ENCODE results near the gene CDK5. TPM values are rescaled to one million over a fixed set of nuclear protein-coding genes. Genes with fewer than 3 reads are reported as not detected.

Gene CDK5
- total RNA-seq, 1 donor from 2014 or later = 27.0 TPM

DNA sequence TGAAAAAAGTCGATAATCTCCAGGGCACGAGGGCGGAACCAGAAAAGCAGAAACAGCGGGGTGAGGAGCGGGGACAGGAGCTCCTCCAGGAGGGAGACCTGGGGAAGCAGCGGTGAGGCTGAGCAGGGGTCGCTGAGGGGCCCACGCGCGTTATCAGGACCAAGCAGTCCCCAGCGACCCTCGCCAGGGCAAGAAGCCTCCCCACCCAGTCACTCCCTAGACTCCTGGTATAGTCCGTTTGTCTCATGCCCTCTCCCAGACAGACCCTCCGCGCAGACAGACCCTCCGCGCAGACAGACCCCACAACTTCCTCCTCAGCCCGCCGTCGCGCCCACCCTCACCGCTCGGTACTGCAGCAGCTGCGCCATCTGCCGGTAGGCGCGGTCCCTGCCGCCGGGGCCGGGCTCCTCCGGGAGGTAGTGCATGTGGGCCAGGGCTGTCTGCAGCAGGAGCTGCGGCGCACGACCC lies 39.7 kb downstream of the CDK5 start:
- no peak for DNase-seq (ENCODE audit: low read depth)
- peaks cover 54% of the 10 kb centered on the region for H3K27me3 ChIP-seq (ENCODE audit: control insufficient read depth, insufficient read depth, low read length)
- no peak overlapping the region for H3K4me3 ChIP-seq (ENCODE audit: low read depth, low read length)
- no peaks in the 10 kb centered on the region for H3K36me3 ChIP-seq (ENCODE audit: control insufficient read depth, insufficient read depth, low read length)
- TF ChIP-seq, protein P1, sequence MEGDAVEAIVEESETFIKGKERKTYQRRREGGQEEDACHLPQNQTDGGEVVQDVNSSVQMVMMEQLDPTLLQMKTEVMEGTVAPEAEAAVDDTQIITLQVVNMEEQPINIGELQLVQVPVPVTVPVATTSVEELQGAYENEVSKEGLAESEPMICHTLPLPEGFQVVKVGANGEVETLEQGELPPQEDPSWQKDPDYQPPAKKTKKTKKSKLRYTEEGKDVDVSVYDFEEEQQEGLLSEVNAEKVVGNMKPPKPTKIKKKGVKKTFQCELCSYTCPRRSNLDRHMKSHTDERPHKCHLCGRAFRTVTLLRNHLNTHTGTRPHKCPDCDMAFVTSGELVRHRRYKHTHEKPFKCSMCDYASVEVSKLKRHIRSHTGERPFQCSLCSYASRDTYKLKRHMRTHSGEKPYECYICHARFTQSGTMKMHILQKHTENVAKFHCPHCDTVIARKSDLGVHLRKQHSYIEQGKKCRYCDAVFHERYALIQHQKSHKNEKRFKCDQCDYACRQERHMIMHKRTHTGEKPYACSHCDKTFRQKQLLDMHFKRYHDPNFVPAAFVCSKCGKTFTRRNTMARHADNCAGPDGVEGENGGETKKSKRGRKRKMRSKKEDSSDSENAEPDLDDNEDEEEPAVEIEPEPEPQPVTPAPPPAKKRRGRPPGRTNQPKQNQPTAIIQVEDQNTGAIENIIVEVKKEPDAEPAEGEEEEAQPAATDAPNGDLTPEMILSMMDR (IDR thresholded peaks at IDR 0.05; ENCODE audit: insufficient read depth, low read length, poor library complexity, severe bottlenecking) = peak; percentile 95

DNA sequence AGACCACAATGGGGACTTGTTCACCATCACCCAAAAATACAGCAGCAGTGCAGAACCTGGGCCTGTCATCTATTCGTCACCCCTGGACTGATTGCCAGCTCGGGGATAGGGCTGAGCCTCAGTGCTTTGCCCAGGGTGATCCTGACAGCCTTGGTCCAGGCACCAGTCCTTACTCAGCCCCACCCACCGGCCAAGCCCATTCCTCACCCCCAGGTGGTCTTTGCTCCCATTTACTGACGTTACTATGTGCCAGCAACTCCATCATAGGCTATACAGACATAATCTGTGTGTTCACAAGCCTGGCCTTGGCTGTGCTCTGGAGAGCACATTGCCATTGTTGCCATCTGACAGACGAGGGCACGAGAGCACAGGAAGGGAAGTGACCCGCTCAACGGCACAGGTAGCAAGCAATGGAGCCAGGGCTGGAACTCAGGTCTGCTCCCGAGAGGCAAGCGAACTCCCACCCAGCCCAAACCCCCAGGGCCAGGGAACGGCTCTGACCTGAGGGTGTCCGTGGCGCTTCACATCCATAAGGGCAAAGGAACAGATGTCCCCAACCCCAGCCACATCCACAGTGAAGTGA lies 40.2 kb downstream of the CDK5 start:
- Histone ChIP-seq H3K36me3 (ENCODE audit: control insufficient read depth, insufficient read depth, low read length) (no peaks in the 10 kb centered on the region), H3K27me3 (ENCODE audit: control insufficient read depth, insufficient read depth, low read length) (peaks cover 60% of the 10 kb centered on the region), H3K4me3 (ENCODE audit: low read depth, low read length) (no peak overlapping the region)
- DNase-seq (ENCODE audit: low read depth) = no peak
- TF ChIP-seq, protein P1 (IDR thresholded peaks at IDR 0.05; ENCODE audit: insufficient read depth, low read length, poor library complexity, severe bottlenecking) = no peak

DNA sequence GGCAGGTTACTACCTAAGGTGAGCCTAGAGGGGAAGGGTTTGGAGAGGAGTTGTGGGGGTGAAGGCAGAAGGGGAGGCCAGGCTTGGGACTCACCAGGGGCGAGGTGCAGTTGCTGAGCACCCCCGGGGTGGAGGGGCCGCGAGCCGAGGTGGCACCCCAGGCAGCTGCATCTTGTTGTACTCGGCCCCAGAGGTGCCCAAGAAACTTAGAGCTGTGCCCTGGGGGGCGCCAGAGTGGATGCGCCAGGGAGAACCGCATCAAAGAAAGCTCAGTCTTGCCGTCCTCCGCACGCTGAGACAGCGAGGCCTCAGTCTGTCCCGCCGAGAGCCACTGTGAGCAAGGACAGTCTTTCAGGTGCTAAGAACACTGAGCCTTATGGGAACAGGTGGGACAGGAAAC lies 40.8 kb downstream of the CDK5 start:
- H3K4me3 ChIP-seq (ENCODE audit: low read depth, low read length) = no peak overlapping the region
- DNase-seq (ENCODE audit: low read depth) = no peak
- TF ChIP-seq, protein P1 (IDR thresholded peaks at IDR 0.05; ENCODE audit: insufficient read depth, low read length, poor library complexity, severe bottlenecking) = no peak
- H3K27me3 ChIP-seq (ENCODE audit: control insufficient read depth, insufficient read depth, low read length) = peaks cover 64% of the 10 kb centered on the region
- no peaks in the 10 kb centered on the region for H3K36me3 ChIP-seq (ENCODE audit: control insufficient read depth, insufficient read depth, low read length)

DNA sequence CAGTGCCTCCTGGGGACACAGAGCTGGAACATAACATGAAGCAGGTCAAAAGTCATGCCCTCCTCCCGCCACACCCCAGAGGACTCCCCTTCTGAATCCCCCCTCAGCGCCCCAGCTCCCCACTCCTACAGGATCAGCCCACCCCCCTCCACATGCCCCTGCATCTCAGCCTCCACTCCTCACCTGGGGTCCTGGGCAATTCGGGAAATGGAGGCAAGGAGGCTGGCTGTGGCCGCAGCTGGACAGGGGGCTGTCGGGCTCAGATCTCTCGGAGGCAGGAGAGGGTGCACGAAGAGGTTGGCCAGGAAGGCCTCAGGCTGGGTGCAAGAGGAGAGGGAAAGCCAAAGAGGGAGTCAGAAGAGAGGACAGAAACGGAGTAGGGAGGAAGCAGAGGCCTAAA lies 41.2 kb downstream of the CDK5 start:
- TF ChIP-seq, protein P1 (IDR thresholded peaks at IDR 0.05; ENCODE audit: insufficient read depth, low read length, poor library complexity, severe bottlenecking) = no peak
- DNase-seq (ENCODE audit: low read depth) = no peak
- peaks cover 64% of the 10 kb centered on the region for H3K27me3 ChIP-seq (ENCODE audit: control insufficient read depth, insufficient read depth, low read length)

DNA sequence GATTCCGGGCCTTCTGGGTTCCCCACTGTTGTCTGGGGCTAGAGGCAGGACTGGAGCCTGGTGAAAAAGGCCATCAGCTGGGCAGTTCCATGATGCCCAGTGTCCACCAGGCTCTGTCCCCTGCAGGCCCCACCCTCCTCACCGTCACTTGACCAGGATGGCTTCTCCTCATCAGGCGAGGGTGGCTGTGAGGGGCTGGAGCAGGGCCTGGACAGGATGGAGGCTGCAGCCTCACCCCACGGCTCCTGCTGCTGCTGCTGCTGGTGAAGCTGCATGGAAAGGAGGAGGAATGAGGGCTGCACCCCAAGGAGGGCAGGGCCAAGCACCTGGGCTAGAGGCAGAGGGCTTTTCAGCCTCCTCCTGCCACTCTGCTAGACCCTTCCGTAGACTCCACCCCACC lies 41.7 kb downstream of the CDK5 start:
- Histone ChIP-seq H3K36me3 (ENCODE audit: control insufficient read depth, insufficient read depth, low read length) (no peaks in the 10 kb centered on the region), H3K4me3 (ENCODE audit: low read depth, low read length) (no peak overlapping the region), H3K27me3 (ENCODE audit: control insufficient read depth, insufficient read depth, low read length) (peaks cover 64% of the 10 kb centered on the region)
- no peak for DNase-seq (ENCODE audit: low read depth)
- TF ChIP-seq, protein P1 (IDR thresholded peaks at IDR 0.05; ENCODE audit: insufficient read depth, low read length, poor library complexity, severe bottlenecking) = no peak

More for the DNA sequence above, 41.2 kb downstream of the CDK5 start:
- Histone ChIP-seq H3K4me3 (ENCODE audit: low read depth, low read length) (no peak overlapping the region), H3K36me3 (ENCODE audit: control insufficient read depth, insufficient read depth, low read length) (no peaks in the 10 kb centered on the region)

DNA sequence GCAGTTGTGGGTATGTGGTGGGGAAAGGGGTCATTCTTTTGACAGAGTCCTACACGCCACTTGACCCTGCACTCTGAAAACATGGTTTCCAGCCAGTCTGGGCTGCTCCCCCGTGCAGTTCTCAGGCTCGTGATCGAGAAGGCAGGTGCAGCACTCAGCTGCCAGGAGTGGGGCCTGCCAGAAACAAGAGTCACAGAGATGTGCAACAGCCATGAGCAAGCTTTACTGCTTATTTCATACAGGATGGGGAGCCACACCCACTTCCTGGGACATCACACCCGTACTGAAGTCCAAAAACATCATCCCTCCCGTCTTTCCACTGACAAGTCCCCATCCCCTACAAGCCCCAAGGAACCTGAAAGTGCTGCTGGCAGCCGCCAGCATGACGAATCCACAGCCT lies 42.7 kb downstream of the CDK5 start:
- Histone ChIP-seq H3K27me3 (ENCODE audit: control insufficient read depth, insufficient read depth, low read length) (peaks cover 66% of the 10 kb centered on the region), H3K36me3 (ENCODE audit: control insufficient read depth, insufficient read depth, low read length) (no peaks in the 10 kb centered on the region), H3K4me3 (ENCODE audit: low read depth, low read length) (no peak overlapping the region)
- DNase-seq (ENCODE audit: low read depth) = no peak
- TF ChIP-seq, protein P1 (IDR thresholded peaks at IDR 0.05; ENCODE audit: insufficient read depth, low read length, poor library complexity, severe bottlenecking) = no peak
